GM21447 (cell line): ENCODE data around the gene MUSK.

Experiments used
- ATAC-seq: cut with Tn5 transposase; IDR thresholded peaks from one replicate; pipeline ENCODE4 v1.9.1; 2021; ENCODE audit not compliant: unreplicated experiment

Gene MUSK

GRCh38 chr9:110847671-110848070, 179.1 kb downstream of the MUSK start:
- ATAC-seq, result no peak

GRCh38 chr9:110850401-110851135, 182.0 kb downstream of the MUSK start:
- ATAC-seq, result no peak
